KMS-11 (cell line): ENCODE measurements around the gene ISG15.

Experiments used
- H2AFZ ChIP-seq: fragments of 200-600 bp; sonication (generic); 2 replicates; pipeline ENCODE4 v1.6.1; 2016; ENCODE audit warnings: antibody characterized with exemption, mixed run types, low read depth
- H3K27ac ChIP-seq: fragments of 200-600 bp; sonication (generic); 2 replicates; pipeline ENCODE4 v1.6.1; 2016; ENCODE audit warnings: mild to moderate bottlenecking, mixed run types
- H3K27me3 ChIP-seq: fragments of 200-600 bp; sonication (generic); 2 replicates; pipeline ENCODE4 v1.6.1; 2017; ENCODE audit warnings: mild to moderate bottlenecking, low read depth, mixed run types, moderate library complexity; ENCODE audit not compliant: insufficient read depth
- H3K36me3 ChIP-seq: fragments of 200-600 bp; sonication (generic); 2 replicates; pipeline ENCODE4 v1.6.1; 2017; ENCODE audit warnings: mild to moderate bottlenecking, mixed run types; ENCODE audit not compliant: insufficient read depth
- H3K4me1 ChIP-seq: fragments of 200-600 bp; sonication (generic); 2 replicates; pipeline ENCODE4 v1.6.1; 2016; ENCODE audit warnings: mild to moderate bottlenecking, low read depth, mixed run types; ENCODE audit not compliant: poor library complexity, severe bottlenecking
- H3K4me2 ChIP-seq: fragments of 200-600 bp; sonication (generic); 2 replicates; pipeline ENCODE4 v1.7.0; 2016; ENCODE audit warnings: mild to moderate bottlenecking, mixed run types
- H3K4me3 ChIP-seq: fragments of 200-600 bp; sonication (generic); IDR thresholded peaks from 2 replicates; pipeline ENCODE4 v1.6.1; 2017; ENCODE audit warnings: low read depth, low read length, mixed read lengths; ENCODE audit not compliant: insufficient read depth
- H3K79me2 ChIP-seq: fragments of 200-600 bp; sonication (generic); 2 replicates; pipeline ENCODE4 v1.6.1; 2016; ENCODE audit warnings: low read depth, mixed run types; ENCODE audit not compliant: insufficient read depth
- H3K9ac ChIP-seq: fragments of 200-600 bp; sonication (generic); 2 replicates; pipeline ENCODE4 v1.6.1; 2016; ENCODE audit warnings: mild to moderate bottlenecking, mixed run types
- H4K20me1 ChIP-seq: fragments of 200-600 bp; sonication (generic); 2 replicates; pipeline ENCODE4 v1.6.1; 2016; ENCODE audit warnings: mild to moderate bottlenecking, mixed run types; ENCODE audit not compliant: insufficient read depth
- TF ChIP-seq, protein P1 (sequence below): fragments of 200-600 bp; sonication (generic); conservative IDR thresholded peaks from 2 replicates; pipeline ENCODE4 v1.6.1; 2017; ENCODE audit warnings: low read depth, mild to moderate bottlenecking, antibody characterized with exemption, low read length, moderate library complexity, mixed read lengths

ISG15 gene

DNA sequence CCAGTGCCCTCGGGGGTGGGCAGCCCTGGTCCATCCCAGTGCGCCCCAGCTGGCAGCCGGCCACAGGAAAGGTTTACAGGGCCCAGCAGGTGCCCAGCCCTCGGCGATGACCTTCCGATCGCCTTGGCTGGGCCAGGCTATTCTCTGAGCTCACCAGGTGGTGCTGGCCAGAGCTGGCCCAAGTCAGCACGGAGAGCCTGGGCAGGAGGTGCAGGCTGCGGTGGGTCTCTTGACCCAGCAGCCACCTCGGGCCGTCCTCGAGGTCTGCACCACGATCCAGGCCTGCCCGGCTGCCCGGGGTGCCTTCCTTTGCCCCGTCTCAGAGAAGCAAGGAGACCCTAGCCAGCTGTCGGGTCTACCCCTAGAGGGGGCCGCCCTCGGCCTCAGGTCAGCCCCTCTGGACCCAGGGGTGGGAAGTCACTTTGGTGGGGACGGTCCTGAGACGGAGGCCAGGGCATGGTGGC, 31.8 kb upstream of the ISG15 start:
- Histone ChIP-seq H3K4me3 (no peak overlapping the region), H2AFZ (no peak overlapping the region), H3K36me3 (no peaks in the 10 kb centered on the region), H4K20me1 (no peaks in the 10 kb centered on the region), H3K4me1 (peaks cover 8% of the 10 kb centered on the region), H3K27ac (no peak overlapping the region), H3K79me2 (no peaks in the 10 kb centered on the region), H3K4me2 (no peak overlapping the region), H3K9ac (no peak overlapping the region), H3K27me3 (peaks cover 81% of the 10 kb centered on the region)
- TF ChIP-seq, protein P1, sequence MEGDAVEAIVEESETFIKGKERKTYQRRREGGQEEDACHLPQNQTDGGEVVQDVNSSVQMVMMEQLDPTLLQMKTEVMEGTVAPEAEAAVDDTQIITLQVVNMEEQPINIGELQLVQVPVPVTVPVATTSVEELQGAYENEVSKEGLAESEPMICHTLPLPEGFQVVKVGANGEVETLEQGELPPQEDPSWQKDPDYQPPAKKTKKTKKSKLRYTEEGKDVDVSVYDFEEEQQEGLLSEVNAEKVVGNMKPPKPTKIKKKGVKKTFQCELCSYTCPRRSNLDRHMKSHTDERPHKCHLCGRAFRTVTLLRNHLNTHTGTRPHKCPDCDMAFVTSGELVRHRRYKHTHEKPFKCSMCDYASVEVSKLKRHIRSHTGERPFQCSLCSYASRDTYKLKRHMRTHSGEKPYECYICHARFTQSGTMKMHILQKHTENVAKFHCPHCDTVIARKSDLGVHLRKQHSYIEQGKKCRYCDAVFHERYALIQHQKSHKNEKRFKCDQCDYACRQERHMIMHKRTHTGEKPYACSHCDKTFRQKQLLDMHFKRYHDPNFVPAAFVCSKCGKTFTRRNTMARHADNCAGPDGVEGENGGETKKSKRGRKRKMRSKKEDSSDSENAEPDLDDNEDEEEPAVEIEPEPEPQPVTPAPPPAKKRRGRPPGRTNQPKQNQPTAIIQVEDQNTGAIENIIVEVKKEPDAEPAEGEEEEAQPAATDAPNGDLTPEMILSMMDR: no peak

DNA sequence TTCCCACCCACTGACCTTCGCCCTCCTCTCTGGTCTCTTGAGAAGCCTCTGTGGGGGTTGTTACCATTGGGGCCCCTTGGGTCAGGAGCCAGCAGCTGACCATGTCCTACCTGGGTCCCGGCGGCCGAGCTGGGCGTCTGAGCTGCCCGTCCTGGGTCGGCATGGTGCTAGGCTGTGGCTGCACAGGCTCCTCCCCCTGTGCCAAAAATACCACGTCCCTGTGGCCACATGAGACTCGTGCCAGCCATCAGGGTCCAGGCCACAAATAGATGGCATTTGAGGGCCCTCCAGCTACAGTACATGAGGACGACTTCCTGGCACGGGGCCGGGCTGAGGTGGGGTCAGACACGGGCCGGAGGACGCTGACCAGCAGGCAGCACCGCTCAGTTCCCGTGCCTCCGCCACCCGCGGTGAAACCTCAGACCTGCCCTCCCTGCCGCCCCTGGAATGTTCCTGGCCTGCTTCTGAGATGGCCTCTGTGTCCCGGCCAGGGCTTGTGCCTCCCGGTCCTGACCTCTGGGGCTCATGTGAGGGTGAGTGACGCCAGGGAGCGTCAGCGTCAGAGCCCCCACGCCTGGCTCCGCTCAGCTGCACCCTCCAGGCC, 31.2 kb upstream of the ISG15 start, which contains the start of gene PERM1:
Gene PERM1, minus strand, starts transcription at position 139 of the 604 bp plus-strand sequence. CDS start 1,064 bp downstream, outside the sequence.
- Histone ChIP-seq H3K36me3 (no peaks in the 10 kb centered on the region), H3K4me1 (peaks cover 8% of the 10 kb centered on the region), H3K27me3 (peaks cover 86% of the 10 kb centered on the region), H2AFZ (no peak within 1 kb of the TSS), H3K4me3 (no peak within 1 kb of the TSS), H3K9ac (no peak within 1 kb of the TSS), H3K27ac (no peak within 1 kb of the TSS), H3K4me2 (no peak within 1 kb of the TSS), H4K20me1 (no peaks in the 10 kb centered on the region), H3K79me2 (no peaks in the 10 kb centered on the region)
- TF ChIP-seq, protein P1: no peak

DNA sequence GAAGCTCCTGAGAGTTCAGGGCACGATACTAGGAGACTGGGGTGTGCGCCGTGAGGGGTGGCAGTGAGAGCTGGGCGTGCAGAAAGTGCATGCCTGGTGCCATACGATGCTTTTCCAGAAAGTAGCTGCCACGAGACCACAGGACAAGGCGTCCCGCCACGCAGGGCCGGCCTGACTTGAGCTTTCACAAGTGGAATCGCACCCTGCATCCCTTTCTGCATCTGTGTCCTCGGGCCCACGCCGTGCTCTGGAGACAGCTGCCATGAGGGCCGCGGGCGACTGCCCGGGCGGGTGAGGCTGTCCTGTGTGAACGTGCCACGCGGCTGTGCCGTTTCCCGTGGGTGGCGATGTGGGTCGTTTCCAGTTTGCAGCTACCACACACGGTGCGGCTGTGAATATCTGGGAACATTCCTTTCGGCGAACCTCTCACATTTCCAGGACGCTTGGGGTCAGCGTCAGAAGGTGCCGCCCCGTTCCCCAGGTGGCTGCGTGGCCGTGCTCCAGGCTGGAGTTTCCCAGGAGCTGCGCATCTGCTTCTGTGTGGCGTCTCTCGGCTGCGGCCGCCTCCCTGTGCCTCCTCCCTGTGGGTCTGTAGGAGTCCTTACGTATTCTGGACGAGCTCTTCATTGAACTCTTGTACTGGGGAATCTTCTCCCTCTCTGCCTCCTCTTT, 30.4 kb upstream of the ISG15 start:
- Histone ChIP-seq H3K27ac (no peak overlapping the region), H3K27me3 (peaks cover 95% of the 10 kb centered on the region)

DNA sequence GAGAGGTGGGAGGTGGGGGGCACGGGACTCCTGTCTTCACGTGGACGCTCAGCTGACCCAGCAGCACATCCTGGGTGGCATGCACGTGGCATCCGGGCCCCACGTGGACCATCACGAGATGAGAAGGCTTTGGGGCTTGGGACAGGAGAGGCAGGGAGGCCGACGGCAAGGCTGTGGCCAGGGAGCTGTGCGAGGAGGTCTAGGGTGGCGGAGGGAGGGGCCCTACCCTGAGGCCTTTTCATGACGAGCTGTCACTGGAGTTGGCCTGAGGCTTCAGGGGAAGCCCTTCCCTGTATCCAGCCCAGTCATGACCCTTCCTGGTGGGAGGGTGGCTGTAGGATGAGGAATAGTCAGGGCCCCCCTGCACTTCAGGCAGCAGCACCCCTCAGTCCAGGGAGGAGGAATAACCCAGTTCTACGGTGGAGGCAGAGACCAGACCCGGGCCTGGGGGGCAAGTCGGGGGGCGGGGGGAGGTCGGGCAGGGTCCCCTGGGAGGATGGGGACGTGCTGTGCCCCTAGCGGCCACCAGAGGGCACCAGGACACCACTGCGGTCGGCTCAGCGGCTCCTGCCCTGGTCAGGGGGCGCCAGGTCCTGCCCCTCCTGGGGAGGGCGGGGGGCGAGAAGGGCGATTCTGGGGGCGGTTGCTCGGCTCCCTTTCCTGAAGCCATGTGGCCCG, 29.4 kb upstream of the ISG15 start:
- Histone ChIP-seq H3K9ac (no peak overlapping the region), H3K27ac (no peak overlapping the region), H4K20me1 (no peaks in the 10 kb centered on the region), H3K27me3 (peaks cover 96% of the 10 kb centered on the region), H3K36me3 (no peaks in the 10 kb centered on the region), H2AFZ (no peak overlapping the region; the same call in 1 of the 2 replicates), H3K4me1 (peaks cover 8% of the 10 kb centered on the region), H3K4me3 (no peak overlapping the region), H3K79me2 (no peaks in the 10 kb centered on the region), H3K4me2 (no peak overlapping the region)
- TF ChIP-seq, protein P1: peak; percentile 79

More for the DNA sequence above, 30.4 kb upstream of the ISG15 start:
- no peak overlapping the region for H2AFZ ChIP-seq
- H4K20me1 ChIP-seq: no peaks in the 10 kb centered on the region
- H3K9ac ChIP-seq: no peak overlapping the region
- no peak overlapping the region for H3K4me3 ChIP-seq
- no peaks in the 10 kb centered on the region for H3K79me2 ChIP-seq
- no peaks in the 10 kb centered on the region for H3K36me3 ChIP-seq
- TF ChIP-seq, protein P1: no peak
- H3K4me2 ChIP-seq: no peak overlapping the region
- peaks cover 8% of the 10 kb centered on the region for H3K4me1 ChIP-seq
